Endothelial cell (in vitro differentiated cells): ENCODE data around the gene NVL. TPM values are rescaled to one million over a fixed set of nuclear protein-coding genes. Genes with fewer than 3 reads are reported as not detected.

Experiments used
- DNase-seq: peaks from one replicate; pipeline ENCODE4 v3.0.0; 2021; ENCODE audit warnings: low spot score
- H3K27ac Mint-ChIP-seq: one replicate; pipeline ENCODE4 v1.8.0; 2021; ENCODE audit warnings: mixed read lengths, inconsistent platforms; ENCODE audit not compliant: unreplicated experiment
- H3K27me3 Mint-ChIP-seq: one replicate; pipeline ENCODE4 v1.8.0; 2021; ENCODE audit warnings: mild to moderate bottlenecking, moderate library complexity, mixed read lengths, inconsistent platforms; ENCODE audit not compliant: unreplicated experiment
- H3K36me3 Mint-ChIP-seq: one replicate; pipeline ENCODE4 v1.8.0; 2021; ENCODE audit warnings: mild to moderate bottlenecking, low read depth, mixed read lengths, inconsistent platforms; ENCODE audit not compliant: unreplicated experiment
- H3K4me1 Mint-ChIP-seq: one replicate; pipeline ENCODE4 v1.8.0; 2021; ENCODE audit warnings: mild to moderate bottlenecking, mixed read lengths, inconsistent platforms; ENCODE audit not compliant: unreplicated experiment
- H3K4me3 Mint-ChIP-seq: one replicate; pipeline ENCODE4 v1.8.0; 2021; ENCODE audit warnings: mild to moderate bottlenecking, mixed read lengths, inconsistent platforms; ENCODE audit not compliant: unreplicated experiment
- H3K9me3 Mint-ChIP-seq: one replicate; pipeline ENCODE4 v1.8.0; 2021; ENCODE audit warnings: mixed read lengths, inconsistent platforms; ENCODE audit not compliant: unreplicated experiment
- CTCF ChIP-seq: fragments of 200-600 bp; sonication (generic); IDR thresholded peaks from one replicate; pipeline ENCODE4 v1.5.0; 2021; ENCODE audit warnings: antibody characterized with exemption; ENCODE audit not compliant: unreplicated experiment
- total RNA-seq: library from RNA; stranded (reverse); fragmentation: NEBNext Ultra II Directional; extraction: Animal tissue kit (Norgen Biotek cat#: 25700); gene quantifications from one replicate; pipeline ENCODE4 v1.2.1, GENCODE V29; 2021; ENCODE audit not compliant: unreplicated experiment

The NVL gene
- total RNA-seq, 1 donor from 2014 or later: 44.5 TPM

- Mint-ChIP-seq H3K27ac (peak overlapping the region; percentile 27), H3K9me3 (no peaks in the 10 kb centered on the region), H3K4me3 (no peak overlapping the region), H3K36me3 (peaks cover 14% of the 10 kb centered on the region), H3K27me3 (no peaks in the 10 kb centered on the region), H3K4me1 (peaks cover 19% of the 10 kb centered on the region)
- no peak for DNase-seq
- no peak for TF ChIP-seq CTCF
These were observed 105.9 kb downstream of the NVL start for GRCh38 chr1:224223819-224224714.

- Mint-ChIP-seq H3K4me1 (peaks cover 30% of the 10 kb centered on the region), H3K4me3 (no peak overlapping the region), H3K9me3 (no peaks in the 10 kb centered on the region), H3K27ac (no peak overlapping the region), H3K27me3 (no peaks in the 10 kb centered on the region), H3K36me3 (no peaks in the 10 kb centered on the region)
- no peak for TF ChIP-seq CTCF
- DNase-seq: no peak
These were observed 110.3 kb downstream of the NVL start for GRCh38 chr1:224219612-224220059.

GRCh38 chr1:224219011-224219611 is 110.9 kb downstream of the NVL start:
- H3K27ac Mint-ChIP-seq: no peak overlapping the region
- no peak for DNase-seq

GRCh38 chr1:224217655-224218623 is 112.0 kb downstream of the NVL start:
- no peaks in the 10 kb centered on the region for H3K27me3 Mint-ChIP-seq
- no peak overlapping the region for H3K4me3 Mint-ChIP-seq
- DNase-seq: no peak
- no peaks in the 10 kb centered on the region for H3K36me3 Mint-ChIP-seq
- H3K4me1 Mint-ChIP-seq: peaks cover 20% of the 10 kb centered on the region
- no peaks in the 10 kb centered on the region for H3K9me3 Mint-ChIP-seq
- peak overlapping the region; percentile 85 for H3K27ac Mint-ChIP-seq
- no peak for TF ChIP-seq CTCF

More at GRCh38 chr1:224219011-224219611, 110.9 kb downstream of the NVL start:
- no peak for TF ChIP-seq CTCF
- Mint-ChIP-seq H3K36me3 (no peaks in the 10 kb centered on the region), H3K27me3 (no peaks in the 10 kb centered on the region), H3K4me3 (no peak overlapping the region), H3K9me3 (no peaks in the 10 kb centered on the region), H3K4me1 (peaks cover 26% of the 10 kb centered on the region)
